Neural crest cell (in vitro differentiated cells): Measurements from ENCODE around the gene ANKS1A. TPM values are rescaled to one million over a fixed set of nuclear protein-coding genes. Genes with fewer than 3 reads are reported as not detected.

Source experiments
- DNase-seq: peaks from one replicate; pipeline ENCODE4 v3.0.0; 2021; ENCODE audit warnings: low read depth, mixed read lengths, low spot score
- H3K27ac Mint-ChIP-seq: one replicate; pipeline ENCODE4 v1.8.0; 2021; ENCODE audit warnings: mild to moderate bottlenecking, mixed read lengths; ENCODE audit not compliant: unreplicated experiment
- H3K27me3 Mint-ChIP-seq: 2 replicates; pipeline ENCODE4 v1.8.0; 2021; ENCODE audit warnings: low read depth, mild to moderate bottlenecking, mixed read lengths
- H3K36me3 Mint-ChIP-seq: 2 replicates; pipeline ENCODE4 v1.8.0; 2021; ENCODE audit warnings: low read depth, mild to moderate bottlenecking, mixed read lengths
- H3K4me1 Mint-ChIP-seq: 2 replicates; pipeline ENCODE4 v1.8.0; 2021; ENCODE audit warnings: mixed read lengths
- H3K4me3 Mint-ChIP-seq: one replicate; pipeline ENCODE4 v1.8.0; 2021; ENCODE audit warnings: mild to moderate bottlenecking, mixed read lengths
- H3K9me3 Mint-ChIP-seq: 2 replicates; pipeline ENCODE4 v1.8.0; 2021; ENCODE audit warnings: mixed read lengths
- CTCF ChIP-seq: fragments of 200-600 bp; sonication (generic); conservative IDR thresholded peaks from 2 replicates; pipeline ENCODE4 v1.5.0; 2021; ENCODE audit warnings: antibody characterized with exemption, mild to moderate bottlenecking
- total RNA-seq: library from RNA; stranded (reverse); gene quantifications from 2 replicates; pipeline ENCODE4 v1.2.1, GENCODE V29; 2021

Gene ANKS1A
- total RNA-seq, 1 donor from 2014 or later, result 33.2 TPM

GRCh38 chr6:35084041-35084491 is 195.0 kb downstream of the ANKS1A start:
- no peak for TF ChIP-seq CTCF
- Mint-ChIP-seq H3K27ac (no peak overlapping the region), H3K36me3 (no peaks in the 10 kb centered on the region), H3K9me3 (no peaks in the 10 kb centered on the region), H3K4me3 (no peak overlapping the region), H3K27me3 (no peaks in the 10 kb centered on the region), H3K4me1 (peaks cover 14% of the 10 kb centered on the region)
- DNase-seq, result no peak

GRCh38 chr6:35084511-35085203 is 195.6 kb downstream of the ANKS1A start:
- H3K4me1 Mint-ChIP-seq, result peaks cover 14% of the 10 kb centered on the region
- H3K9me3 Mint-ChIP-seq, result no peaks in the 10 kb centered on the region
- no peak overlapping the region for H3K4me3 Mint-ChIP-seq
- no peaks in the 10 kb centered on the region for H3K36me3 Mint-ChIP-seq
- H3K27ac Mint-ChIP-seq, result no peak overlapping the region
- TF ChIP-seq CTCF, result no peak
- DNase-seq, result no peak
- H3K27me3 Mint-ChIP-seq, result no peaks in the 10 kb centered on the region

DNA sequence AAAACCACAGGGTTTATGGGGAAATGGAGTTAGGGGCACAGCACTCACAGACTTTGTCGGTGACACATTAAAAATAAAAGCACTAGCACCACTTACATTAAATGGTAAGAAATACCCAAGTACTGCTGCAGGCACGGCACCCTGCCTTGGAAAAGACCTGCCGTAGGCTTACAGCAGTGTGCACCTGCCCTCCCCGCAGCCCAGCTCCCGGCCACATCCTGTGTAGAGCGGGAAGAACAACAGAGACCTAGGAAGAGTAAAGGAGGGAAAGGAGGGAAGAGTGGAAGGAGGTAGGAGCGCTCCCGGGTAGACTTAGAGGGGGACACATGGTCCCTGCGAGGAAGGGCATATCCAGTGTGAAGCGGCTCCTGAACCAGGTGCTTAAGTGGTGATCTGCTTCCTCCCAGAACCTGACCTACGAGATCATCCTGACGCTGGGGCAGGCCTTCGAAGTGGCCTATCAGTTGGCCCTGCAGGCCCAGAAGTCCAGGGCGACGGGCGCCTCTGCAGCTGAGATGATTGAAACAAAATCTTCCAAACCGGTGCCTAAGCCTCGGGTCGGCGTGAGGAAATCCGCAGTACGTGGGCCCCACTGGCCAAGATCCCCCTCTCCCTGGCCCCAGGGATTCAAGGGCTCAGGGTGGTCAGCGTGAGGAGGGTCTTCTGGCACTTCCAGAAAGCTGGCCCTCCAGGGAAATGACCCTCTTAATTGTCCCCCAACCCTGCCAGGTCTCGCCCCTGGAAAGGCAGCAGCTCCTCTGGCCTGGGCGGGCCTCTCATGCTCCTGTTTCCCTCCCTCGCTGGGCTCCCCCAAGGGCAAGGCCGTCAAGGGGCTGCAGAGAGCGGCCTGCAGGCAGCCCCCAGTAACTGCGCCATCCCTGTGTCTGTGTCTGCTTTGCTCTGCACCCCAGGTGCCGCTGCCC is 196.6 kb downstream of the ANKS1A start:
- H3K4me1 Mint-ChIP-seq, result peaks cover 14% of the 10 kb centered on the region
- H3K27me3 Mint-ChIP-seq, result no peaks in the 10 kb centered on the region
- H3K4me3 Mint-ChIP-seq, result no peak overlapping the region
- DNase-seq, result no peak
- H3K27ac Mint-ChIP-seq, result no peak overlapping the region
- TF ChIP-seq CTCF, result no peak
- no peaks in the 10 kb centered on the region for H3K36me3 Mint-ChIP-seq
- H3K9me3 Mint-ChIP-seq, result no peaks in the 10 kb centered on the region

DNA sequence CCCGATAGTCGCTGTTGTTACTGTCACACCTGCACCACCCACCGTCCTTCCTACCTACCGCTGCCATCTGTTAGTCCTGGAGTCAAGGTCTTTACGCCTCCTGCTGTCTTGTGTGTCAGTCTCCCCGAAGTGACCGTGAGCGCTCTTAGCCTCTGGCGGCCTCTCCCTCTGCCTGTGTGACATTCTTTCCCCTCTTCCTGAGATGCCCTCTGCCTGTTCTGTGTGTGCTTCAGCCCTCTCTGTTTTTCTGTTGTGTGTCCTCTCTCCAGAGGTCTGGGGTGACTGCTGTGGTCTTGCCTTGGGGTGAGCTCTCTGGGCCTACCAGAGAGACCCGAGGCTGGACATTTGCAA is 197.2 kb downstream of the ANKS1A start:
- H3K27me3 Mint-ChIP-seq, result no peaks in the 10 kb centered on the region
- H3K36me3 Mint-ChIP-seq, result no peaks in the 10 kb centered on the region
- H3K4me3 Mint-ChIP-seq, result no peak overlapping the region
- peaks cover 13% of the 10 kb centered on the region for H3K4me1 Mint-ChIP-seq
- H3K27ac Mint-ChIP-seq, result peak overlapping the region; percentile 57
- no peak for DNase-seq
- H3K9me3 Mint-ChIP-seq, result no peaks in the 10 kb centered on the region
- TF ChIP-seq CTCF, result no peak

- Mint-ChIP-seq H3K4me3 (no peak overlapping the region), H3K27ac (peak overlapping the region; percentile 57), H3K27me3 (no peaks in the 10 kb centered on the region), H3K4me1 (peaks cover 8% of the 10 kb centered on the region), H3K36me3 (no peaks in the 10 kb centered on the region), H3K9me3 (no peaks in the 10 kb centered on the region)
- TF ChIP-seq CTCF, result no peak
- no peak for DNase-seq
Measured at GRCh38 chr6:35086636-35087360, 197.7 kb downstream of the ANKS1A start.
